ENCODE results near the gene MT1F.
"Not testable (repeated sequence)": the region's sequence is repeated elsewhere in the genome, so short reads cannot be mapped to it uniquely, and the experiment has no call there.

- not testable (repeated sequence) for TF ChIP-seq CTCF (IDR thresholded peaks at IDR 0.05); SIN3A (IDR thresholded peaks at IDR 0.05; ENCODE audit: borderline replicate concordance, insufficient read depth, low read depth, low read length)
Observed at GRCh38 chr16:56671691-56672090, 13.9 kb downstream of the MT1F start.

Data from Panc1 (cell line).